ENCODE data around the gene MBD3L2B.
"Not testable (repeated sequence)": the region's sequence is repeated elsewhere in the genome, so short reads cannot be mapped to it uniquely, and the experiment has no call there.

DNA sequence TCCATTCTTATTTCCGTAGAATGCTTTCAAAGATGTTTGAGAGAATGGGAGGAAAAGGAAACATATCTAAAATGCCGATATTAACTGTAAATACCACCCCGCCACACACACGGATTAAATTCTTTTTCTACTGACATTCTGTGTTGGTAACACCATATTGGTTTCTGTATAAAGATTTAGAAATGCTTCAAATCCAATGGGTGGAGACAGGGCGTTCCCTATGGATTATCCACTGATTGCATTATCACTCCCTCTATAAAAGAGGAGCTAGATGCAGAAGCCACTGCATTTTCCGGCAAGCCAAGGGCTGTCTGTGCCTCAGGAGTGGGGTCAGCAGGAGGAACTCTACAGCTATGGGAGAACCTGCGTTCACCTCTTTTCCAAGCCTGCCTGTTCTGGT, 27.8 kb upstream of the MBD3L2B start, which contains the start of gene MBD3L2:
- TF ChIP-seq, protein P1, sequence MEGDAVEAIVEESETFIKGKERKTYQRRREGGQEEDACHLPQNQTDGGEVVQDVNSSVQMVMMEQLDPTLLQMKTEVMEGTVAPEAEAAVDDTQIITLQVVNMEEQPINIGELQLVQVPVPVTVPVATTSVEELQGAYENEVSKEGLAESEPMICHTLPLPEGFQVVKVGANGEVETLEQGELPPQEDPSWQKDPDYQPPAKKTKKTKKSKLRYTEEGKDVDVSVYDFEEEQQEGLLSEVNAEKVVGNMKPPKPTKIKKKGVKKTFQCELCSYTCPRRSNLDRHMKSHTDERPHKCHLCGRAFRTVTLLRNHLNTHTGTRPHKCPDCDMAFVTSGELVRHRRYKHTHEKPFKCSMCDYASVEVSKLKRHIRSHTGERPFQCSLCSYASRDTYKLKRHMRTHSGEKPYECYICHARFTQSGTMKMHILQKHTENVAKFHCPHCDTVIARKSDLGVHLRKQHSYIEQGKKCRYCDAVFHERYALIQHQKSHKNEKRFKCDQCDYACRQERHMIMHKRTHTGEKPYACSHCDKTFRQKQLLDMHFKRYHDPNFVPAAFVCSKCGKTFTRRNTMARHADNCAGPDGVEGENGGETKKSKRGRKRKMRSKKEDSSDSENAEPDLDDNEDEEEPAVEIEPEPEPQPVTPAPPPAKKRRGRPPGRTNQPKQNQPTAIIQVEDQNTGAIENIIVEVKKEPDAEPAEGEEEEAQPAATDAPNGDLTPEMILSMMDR (tag by site-specific recombination; IDR thresholded peaks at IDR 0.05) = not testable (repeated sequence)
- not testable (repeated sequence) for TF ChIP-seq YY1 (tag by site-specific recombination; IDR thresholded peaks at IDR 0.05); FEZF1 (tag by site-specific recombination; IDR thresholded peaks at IDR 0.05); PRDM2 (tag by site-specific recombination; IDR thresholded peaks at IDR 0.05; ENCODE audit: borderline replicate concordance); KLF7 (tag by site-specific recombination; IDR thresholded peaks at IDR 0.05; ENCODE audit: borderline replicate concordance); ZNF311 (tag by site-specific recombination; IDR thresholded peaks at IDR 0.05; ENCODE audit: borderline replicate concordance); SALL2 (tag by site-specific recombination; IDR thresholded peaks at IDR 0.05; ENCODE audit: borderline replicate concordance); ZNF692 (tag by site-specific recombination; IDR thresholded peaks at IDR 0.05); ZNF629 (tag by site-specific recombination; IDR thresholded peaks at IDR 0.05); ZNF146 (tag by site-specific recombination; IDR thresholded peaks at IDR 0.05); MYNN (tag by site-specific recombination; IDR thresholded peaks at IDR 0.05; ENCODE audit: borderline replicate concordance)
- TF ChIP-seq, protein P2, sequence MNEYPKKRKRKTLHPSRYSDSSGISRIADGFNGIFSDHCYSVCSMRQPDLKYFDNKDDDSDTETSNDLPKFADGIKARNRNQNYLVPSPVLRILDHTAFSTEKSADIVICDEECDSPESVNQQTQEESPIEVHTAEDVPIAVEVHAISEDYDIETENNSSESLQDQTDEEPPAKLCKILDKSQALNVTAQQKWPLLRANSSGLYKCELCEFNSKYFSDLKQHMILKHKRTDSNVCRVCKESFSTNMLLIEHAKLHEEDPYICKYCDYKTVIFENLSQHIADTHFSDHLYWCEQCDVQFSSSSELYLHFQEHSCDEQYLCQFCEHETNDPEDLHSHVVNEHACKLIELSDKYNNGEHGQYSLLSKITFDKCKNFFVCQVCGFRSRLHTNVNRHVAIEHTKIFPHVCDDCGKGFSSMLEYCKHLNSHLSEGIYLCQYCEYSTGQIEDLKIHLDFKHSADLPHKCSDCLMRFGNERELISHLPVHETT (tag by site-specific recombination; IDR thresholded peaks at IDR 0.05) = not testable (repeated sequence)
- TF ChIP-seq, protein P3, sequence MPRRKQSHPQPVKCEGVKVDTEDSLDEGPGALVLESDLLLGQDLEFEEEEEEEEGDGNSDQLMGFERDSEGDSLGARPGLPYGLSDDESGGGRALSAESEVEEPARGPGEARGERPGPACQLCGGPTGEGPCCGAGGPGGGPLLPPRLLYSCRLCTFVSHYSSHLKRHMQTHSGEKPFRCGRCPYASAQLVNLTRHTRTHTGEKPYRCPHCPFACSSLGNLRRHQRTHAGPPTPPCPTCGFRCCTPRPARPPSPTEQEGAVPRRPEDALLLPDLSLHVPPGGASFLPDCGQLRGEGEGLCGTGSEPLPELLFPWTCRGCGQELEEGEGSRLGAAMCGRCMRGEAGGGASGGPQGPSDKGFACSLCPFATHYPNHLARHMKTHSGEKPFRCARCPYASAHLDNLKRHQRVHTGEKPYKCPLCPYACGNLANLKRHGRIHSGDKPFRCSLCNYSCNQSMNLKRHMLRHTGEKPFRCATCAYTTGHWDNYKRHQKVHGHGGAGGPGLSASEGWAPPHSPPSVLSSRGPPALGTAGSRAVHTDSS (tag by site-specific recombination; IDR thresholded peaks at IDR 0.05) = not testable (repeated sequence)
- TF ChIP-seq, protein P4, sequence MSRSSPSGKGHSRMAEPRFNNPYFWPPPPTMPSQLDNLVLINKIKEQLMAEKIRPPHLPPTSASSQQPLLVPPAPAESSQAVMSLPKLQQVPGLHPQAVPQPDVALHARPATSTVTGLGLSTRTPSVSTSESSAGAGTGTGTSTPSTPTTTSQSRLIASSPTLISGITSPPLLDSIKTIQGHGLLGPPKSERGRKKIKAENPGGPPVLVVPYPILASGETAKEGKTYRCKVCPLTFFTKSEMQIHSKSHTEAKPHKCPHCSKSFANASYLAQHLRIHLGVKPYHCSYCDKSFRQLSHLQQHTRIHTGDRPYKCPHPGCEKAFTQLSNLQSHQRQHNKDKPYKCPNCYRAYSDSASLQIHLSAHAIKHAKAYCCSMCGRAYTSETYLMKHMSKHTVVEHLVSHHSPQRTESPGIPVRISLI (tag by site-specific recombination; IDR thresholded peaks at IDR 0.05) = not testable (repeated sequence)

All from HEK293 (cell line).